Transverse colon (tissue), 3 donors: ENCODE results near the gene TBC1D2B.

Experiments used
- EP300 ChIP-seq: sonication (generic); formaldehyde crosslinking; IDR thresholded peaks from one replicate; pipeline ENCODE4 v1.6.1; 2017; ENCODE audit warnings: antibody characterized with exemption, low read depth
- TF ChIP-seq, protein P1 (sequence below), 5 experiments: fragments of 200-600 bp in 3 of 5; fragments of 450-650 bp in 2 of 5; sonication (generic) in 3 of 5; IDR thresholded peaks; 1 replicate in 2 of 5; 2 replicates in 3 of 5; pipeline ENCODE4 v1.5.1; 2016 to 2017; ENCODE audit warnings: antibody characterized with exemption in 5 of 5, inconsistent platforms in 3 of 5, mild to moderate bottlenecking in 2 of 5, moderate library complexity in 1 of 5

DNA sequence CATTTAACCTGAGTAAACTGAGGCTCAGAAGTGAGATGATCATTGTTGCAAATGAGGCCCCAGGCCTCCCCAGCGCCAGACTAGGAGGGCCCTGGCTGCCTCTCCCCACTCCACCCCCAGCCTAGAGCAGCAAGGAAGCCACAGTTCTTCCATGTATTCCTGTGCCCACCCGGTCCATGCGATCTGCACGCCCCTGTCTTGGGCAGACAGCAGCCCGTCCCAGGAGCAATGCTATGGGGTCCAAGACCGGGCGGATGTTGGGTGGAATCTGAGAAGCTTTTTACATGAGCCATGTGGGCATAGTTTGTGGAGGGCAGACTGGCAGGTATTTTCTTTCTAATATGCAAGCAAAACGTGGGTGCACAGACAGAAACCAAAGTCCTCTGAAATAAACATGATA, 30.0 kb upstream of the TBC1D2B start:
- no peak for TF ChIP-seq EP300
- TF ChIP-seq, protein P1, sequence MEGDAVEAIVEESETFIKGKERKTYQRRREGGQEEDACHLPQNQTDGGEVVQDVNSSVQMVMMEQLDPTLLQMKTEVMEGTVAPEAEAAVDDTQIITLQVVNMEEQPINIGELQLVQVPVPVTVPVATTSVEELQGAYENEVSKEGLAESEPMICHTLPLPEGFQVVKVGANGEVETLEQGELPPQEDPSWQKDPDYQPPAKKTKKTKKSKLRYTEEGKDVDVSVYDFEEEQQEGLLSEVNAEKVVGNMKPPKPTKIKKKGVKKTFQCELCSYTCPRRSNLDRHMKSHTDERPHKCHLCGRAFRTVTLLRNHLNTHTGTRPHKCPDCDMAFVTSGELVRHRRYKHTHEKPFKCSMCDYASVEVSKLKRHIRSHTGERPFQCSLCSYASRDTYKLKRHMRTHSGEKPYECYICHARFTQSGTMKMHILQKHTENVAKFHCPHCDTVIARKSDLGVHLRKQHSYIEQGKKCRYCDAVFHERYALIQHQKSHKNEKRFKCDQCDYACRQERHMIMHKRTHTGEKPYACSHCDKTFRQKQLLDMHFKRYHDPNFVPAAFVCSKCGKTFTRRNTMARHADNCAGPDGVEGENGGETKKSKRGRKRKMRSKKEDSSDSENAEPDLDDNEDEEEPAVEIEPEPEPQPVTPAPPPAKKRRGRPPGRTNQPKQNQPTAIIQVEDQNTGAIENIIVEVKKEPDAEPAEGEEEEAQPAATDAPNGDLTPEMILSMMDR (IDR thresholded peaks at IDR 0.05), result no peak
